DMS79 treated with DMSO at 0.1 percent for 48 hours (cell line): ENCODE results near the gene PPP2R5B.

Experiments
- DNase-seq: peaks from one replicate; lab custom pipeline; 2025; lab: John Stamatoyannopoulos, UW

Gene PPP2R5B

GRCh38 chr11:64908766-64909165 lies 15.7 kb upstream of the PPP2R5B start:
- DNase-seq = no peak

GRCh38 chr11:64909653-64910343 lies 14.7 kb upstream of the PPP2R5B start:
- no peak for DNase-seq

GRCh38 chr11:64910451-64911093 lies 13.9 kb upstream of the PPP2R5B start:
- DNase-seq = no peak

- DNase-seq = no peak
Measured at GRCh38 chr11:64911142-64911541, 13.3 kb upstream of the PPP2R5B start.

- DNase-seq = no peak
Measured at GRCh38 chr11:64911689-64912088, 12.8 kb upstream of the PPP2R5B start.

- no peak for DNase-seq
Measured at GRCh38 chr11:64913171-64913727, 11.2 kb upstream of the PPP2R5B start.

- DNase-seq = no peak
Measured at GRCh38 chr11:64914123-64914522, 10.4 kb upstream of the PPP2R5B start.

- no peak for DNase-seq
Measured at GRCh38 chr11:64915376-64915887, 9.1 kb upstream of the PPP2R5B start.

GRCh38 chr11:64916040-64916774 lies 8.3 kb upstream of the PPP2R5B start:
- no peak for DNase-seq

- DNase-seq = peak; percentile 99
Measured at GRCh38 chr11:64916775-64917662, 7.5 kb upstream of the PPP2R5B start, which contains the start of gene ATG2A. TSS of gene ATG2A (minus strand) at chr11:64917209. CDS start at chr11:64917135, 74 bp downstream.

- peak; percentile 31 for DNase-seq
Measured at GRCh38 chr11:64917663-64917995, 6.9 kb upstream of the PPP2R5B start.

GRCh38 chr11:64918017-64918416 lies 6.5 kb upstream of the PPP2R5B start:
- no peak for DNase-seq

- DNase-seq = no peak
Measured at GRCh38 chr11:64919627-64920026, 4.9 kb upstream of the PPP2R5B start.

- no peak for DNase-seq
Measured at GRCh38 chr11:64920124-64920523, 4.4 kb upstream of the PPP2R5B start.

- DNase-seq = no peak
Measured at GRCh38 chr11:64921384-64921783, 3.1 kb upstream of the PPP2R5B start.

- DNase-seq = no peak
Measured at GRCh38 chr11:64923151-64923661, 1.3 kb upstream of the PPP2R5B start.

GRCh38 chr11:64924910-64925284 lies 408 bp downstream of the PPP2R5B start:
- no peak for DNase-seq

- DNase-seq = no peak
Measured at GRCh38 chr11:64925536-64926436, 1.3 kb downstream of the PPP2R5B start.

- no peak for DNase-seq
Measured at GRCh38 chr11:64926689-64927088, 2.2 kb downstream of the PPP2R5B start.

- no peak for DNase-seq
Measured at GRCh38 chr11:64928957-64929356, 4.5 kb downstream of the PPP2R5B start.
